GM12873 (cell line): ENCODE measurements around the gene CCDC178.

Source experiments
- TF ChIP-seq, protein P1 (sequence below): IDR thresholded peaks from 2 replicates; pipeline ENCODE4 v1.5.1; 2012; ENCODE audit warnings: low read depth, mild to moderate bottlenecking, moderate library complexity, low read length, control low read depth; ENCODE audit not compliant: insufficient read depth; ENCODE audit errors: missing control alignments

Gene CCDC178

DNA sequence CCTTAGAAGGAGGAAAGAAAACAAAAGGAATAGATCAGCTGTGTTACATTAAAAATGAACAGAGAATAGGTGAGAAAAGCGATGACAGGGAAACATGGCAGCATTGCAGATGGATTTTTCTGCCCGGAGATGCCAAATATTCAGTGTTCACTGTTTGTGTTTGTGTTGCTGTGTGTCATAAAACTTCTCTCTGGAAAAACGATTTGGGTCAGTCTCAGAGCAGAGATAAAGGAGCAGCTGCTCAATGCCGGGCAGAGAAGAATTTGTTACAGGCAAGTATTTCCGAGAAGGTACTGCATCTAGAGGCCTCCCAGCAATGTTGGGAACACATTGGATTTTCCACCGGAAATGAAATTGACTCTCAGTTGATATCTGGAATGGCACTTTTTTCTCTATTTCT lies 511.3 kb downstream of the CCDC178 start:
- TF ChIP-seq, protein P1, sequence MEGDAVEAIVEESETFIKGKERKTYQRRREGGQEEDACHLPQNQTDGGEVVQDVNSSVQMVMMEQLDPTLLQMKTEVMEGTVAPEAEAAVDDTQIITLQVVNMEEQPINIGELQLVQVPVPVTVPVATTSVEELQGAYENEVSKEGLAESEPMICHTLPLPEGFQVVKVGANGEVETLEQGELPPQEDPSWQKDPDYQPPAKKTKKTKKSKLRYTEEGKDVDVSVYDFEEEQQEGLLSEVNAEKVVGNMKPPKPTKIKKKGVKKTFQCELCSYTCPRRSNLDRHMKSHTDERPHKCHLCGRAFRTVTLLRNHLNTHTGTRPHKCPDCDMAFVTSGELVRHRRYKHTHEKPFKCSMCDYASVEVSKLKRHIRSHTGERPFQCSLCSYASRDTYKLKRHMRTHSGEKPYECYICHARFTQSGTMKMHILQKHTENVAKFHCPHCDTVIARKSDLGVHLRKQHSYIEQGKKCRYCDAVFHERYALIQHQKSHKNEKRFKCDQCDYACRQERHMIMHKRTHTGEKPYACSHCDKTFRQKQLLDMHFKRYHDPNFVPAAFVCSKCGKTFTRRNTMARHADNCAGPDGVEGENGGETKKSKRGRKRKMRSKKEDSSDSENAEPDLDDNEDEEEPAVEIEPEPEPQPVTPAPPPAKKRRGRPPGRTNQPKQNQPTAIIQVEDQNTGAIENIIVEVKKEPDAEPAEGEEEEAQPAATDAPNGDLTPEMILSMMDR, result no peak

DNA sequence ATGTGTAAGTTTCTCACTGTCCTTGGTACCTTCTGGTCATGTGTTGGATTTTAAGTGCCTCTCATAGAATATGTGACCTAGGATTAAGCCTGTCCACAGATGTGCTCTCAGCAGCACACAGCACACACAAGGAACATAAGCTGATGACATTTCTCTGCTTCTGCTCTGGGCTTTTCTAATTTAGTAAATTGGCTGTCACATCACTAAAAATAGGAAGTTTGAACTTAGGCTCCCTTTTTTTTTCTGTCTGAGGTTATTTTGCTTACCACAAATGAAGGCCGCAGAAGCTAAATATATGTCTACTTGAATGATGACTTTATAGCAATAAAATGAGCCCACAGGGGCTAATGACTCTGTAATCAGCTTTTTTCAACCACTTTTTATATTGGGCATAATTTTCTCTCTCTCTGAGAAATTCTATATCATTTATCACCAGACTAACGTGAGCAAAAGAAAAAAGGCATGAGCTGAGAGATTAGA lies 517.5 kb downstream of the CCDC178 start:
- TF ChIP-seq, protein P1, result no peak

DNA sequence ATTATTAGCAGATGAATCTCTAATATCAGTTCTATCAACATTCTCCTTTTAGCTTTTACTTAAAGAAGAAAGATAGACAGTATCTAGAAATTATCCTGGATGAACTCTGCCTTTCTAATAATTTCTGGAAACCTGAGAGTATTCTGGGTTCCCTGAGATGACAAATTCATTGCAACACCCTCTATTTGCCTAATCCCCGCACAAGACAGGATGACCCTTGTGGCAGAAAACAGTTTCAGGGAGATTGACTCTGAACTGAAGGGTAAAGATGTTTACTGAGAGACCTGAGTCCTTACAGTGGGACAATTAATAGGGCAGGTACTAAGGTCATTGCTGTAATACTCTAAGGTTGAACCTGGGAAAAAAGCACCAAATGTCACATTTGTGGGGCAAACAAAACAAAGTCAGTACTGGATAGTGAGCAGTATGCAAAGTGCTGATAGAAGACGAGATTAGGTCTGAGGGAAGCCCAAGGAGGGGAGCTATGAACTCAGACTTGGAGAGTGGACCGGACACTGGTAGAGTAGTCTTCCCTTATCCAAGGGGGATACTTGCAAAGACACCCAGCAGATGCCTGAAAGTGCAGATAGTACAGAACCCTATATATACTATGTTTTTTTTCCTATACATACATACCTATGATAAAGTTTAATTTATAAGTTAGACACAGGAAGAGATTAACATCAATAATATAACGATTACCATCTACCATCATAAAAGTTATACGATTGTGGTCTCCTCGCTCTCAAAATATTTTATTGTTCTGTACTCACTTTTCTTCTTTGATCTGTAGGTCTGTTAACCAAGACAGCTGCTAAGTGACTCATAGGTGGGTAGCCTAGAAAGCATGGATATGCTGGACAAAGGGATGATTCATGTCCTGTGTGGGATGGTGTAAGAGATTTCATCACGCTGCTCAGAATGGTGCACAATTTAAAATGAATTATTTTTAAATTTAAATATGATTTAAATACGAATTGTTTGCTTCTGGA lies 519.4 kb downstream of the CCDC178 start:
- TF ChIP-seq, protein P1, result no peak

DNA sequence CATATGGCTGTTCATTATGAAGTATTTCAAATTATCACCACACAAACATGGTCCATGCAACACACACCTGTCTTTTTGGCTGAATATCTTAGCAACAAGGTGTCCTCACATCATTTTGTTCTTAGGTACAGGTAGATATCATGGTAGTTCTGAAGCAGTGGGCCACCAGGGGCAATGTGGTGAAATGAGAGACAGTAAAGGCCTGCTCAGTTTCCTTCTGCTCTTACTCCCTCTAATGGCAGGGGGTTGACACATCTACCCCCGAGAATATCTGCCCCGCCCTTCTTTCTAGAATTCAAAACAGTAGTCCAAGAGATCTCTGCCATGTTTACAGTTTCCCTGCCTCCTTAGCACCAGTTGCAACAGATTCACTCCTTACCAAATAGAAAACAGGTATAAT lies 520.7 kb downstream of the CCDC178 start:
- TF ChIP-seq, protein P1, result peak; percentile 80

DNA sequence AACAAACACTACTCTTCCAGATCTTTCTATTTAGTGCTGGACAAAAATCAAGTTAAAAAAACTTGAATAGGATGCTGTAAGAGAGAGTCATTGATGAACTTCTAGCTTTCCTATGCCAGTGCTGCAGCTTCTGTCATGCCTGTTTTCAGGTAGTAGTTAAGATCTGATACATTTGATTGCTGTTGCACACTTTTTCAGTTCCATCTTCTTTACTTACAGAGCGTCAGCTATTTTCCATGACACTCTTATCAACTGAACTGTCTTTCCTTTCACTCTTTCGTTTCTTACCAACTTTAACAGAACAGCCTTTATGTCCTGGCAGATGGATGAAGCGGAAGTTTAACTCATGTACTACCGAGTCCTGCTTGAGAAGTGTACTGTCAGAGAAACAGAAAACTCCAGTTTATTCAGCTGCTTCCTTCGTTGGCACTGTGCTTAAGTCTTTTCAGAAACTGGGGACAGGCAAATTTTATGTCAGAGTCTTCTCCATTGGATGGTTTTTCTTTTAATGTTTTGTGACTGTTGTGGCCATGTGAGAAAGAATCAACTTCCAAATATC lies 521.8 kb downstream of the CCDC178 start:
- TF ChIP-seq, protein P1, result no peak

DNA sequence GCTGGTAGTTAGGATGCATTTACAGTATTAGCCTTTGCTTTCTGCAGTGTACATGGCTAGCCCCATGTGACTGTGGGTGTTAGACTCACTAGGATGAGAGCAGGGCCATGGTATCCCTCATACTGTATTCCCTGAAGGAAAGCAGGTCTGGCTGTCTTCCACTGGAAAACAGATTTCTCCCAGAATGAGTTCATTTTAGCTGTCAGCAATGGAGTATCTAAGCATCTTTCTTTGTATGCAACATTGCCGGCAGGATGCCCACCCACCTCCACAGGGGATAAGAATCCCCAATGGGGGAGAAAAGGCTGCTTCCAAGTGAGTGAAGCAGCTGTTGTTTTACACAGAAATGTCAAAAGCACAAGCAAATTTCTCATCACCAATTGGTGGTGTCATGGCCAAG lies 525.0 kb downstream of the CCDC178 start:
- TF ChIP-seq, protein P1, result no peak

DNA sequence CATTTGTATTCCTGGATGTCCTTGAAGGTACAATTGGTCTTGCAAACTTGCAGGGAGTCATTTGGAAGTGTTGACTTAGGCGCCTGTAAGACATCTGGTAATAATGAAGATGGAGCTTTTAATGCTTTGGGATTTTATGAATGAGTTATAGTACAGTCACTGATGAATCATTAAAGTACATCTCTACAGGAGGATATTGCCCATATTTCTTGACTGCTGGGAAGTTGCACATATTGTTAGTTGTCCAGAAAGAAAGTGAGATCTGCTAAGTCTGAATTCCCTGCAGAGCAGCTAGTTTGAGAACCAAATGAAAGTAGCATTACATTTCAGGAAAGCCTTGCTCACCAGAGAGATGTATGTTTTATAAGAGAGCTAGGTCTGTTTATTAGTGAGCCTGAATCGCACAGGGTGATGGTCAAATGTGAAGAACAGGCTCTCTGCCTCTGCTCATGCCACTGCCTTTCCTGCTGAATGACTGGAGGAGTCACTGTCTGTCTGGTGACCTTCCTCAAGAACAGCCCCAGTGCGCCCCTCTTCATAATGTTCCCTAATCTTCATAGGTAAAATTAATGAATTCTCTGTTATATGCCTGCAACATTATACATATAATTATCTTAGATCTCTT lies 528.7 kb downstream of the CCDC178 start:
- TF ChIP-seq, protein P1, result no peak
